Hepatocyte (in vitro differentiated cells): ENCODE results near the gene NLRP13. TPM values are rescaled to one million over a fixed set of nuclear protein-coding genes. Genes with fewer than 3 reads are reported as not detected.

ENCODE experiments used
- DNase-seq: peaks from one replicate; pipeline ENCODE4 v3.0.0-alpha.2; 2016; ENCODE audit warnings: low spot score
- H2AFZ ChIP-seq: fragments of 200-600 bp; sonication (generic); 2 replicates; pipeline ENCODE4 v1.6.0; 2016; ENCODE audit warnings: antibody characterized with exemption, mild to moderate bottlenecking
- H3K27ac ChIP-seq: fragments of 200-600 bp; sonication (generic); 2 replicates; pipeline ENCODE4 v1.5.1; 2016; ENCODE audit warnings: mild to moderate bottlenecking
- H3K27me3 ChIP-seq: fragments of 200-600 bp; sonication (generic); 2 replicates; pipeline ENCODE4 v1.6.1; 2016
- H3K36me3 ChIP-seq: fragments of 200-600 bp; sonication (generic); replicated peaks from 2 replicates; pipeline ENCODE4 v1.5.1; 2016; ENCODE audit warnings: low read depth; ENCODE audit not compliant: insufficient read depth
- H3K4me1 ChIP-seq: fragments of 200-600 bp; sonication (generic); 2 replicates; pipeline ENCODE4 v1.5.1; 2016; ENCODE audit warnings: mild to moderate bottlenecking, moderate library complexity; ENCODE audit not compliant: insufficient read depth
- H3K4me2 ChIP-seq: fragments of 200-600 bp; sonication (generic); 2 replicates; pipeline ENCODE4 v1.6.0; 2016
- H3K4me3 ChIP-seq: fragments of 200-600 bp; sonication (generic); 2 replicates; pipeline ENCODE4 v1.5.1; 2016; ENCODE audit warnings: mild to moderate bottlenecking
- H3K79me2 ChIP-seq: fragments of 200-600 bp; sonication (generic); 2 replicates; pipeline ENCODE4 v1.6.0; 2017; ENCODE audit warnings: mild to moderate bottlenecking
- H3K9me2 ChIP-seq: fragments of 200-600 bp; sonication (generic); replicated peaks from 2 replicates; pipeline ENCODE4 v1.6.0; 2017; ENCODE audit warnings: mild to moderate bottlenecking; ENCODE audit not compliant: insufficient read depth
- H3K9me3 ChIP-seq: fragments of 200-600 bp; sonication (generic); 2 replicates; pipeline ENCODE4 v1.5.1; 2016; ENCODE audit warnings: low read depth, mild to moderate bottlenecking
- H4K20me1 ChIP-seq: fragments of 200-600 bp; sonication (generic); 2 replicates; pipeline ENCODE4 v1.6.0; 2016; ENCODE audit warnings: mild to moderate bottlenecking; ENCODE audit not compliant: insufficient read depth, poor library complexity, severe bottlenecking
- EZH2 ChIP-seq: fragments of 200-600 bp; sonication (generic); IDR thresholded peaks from 2 replicates; pipeline ENCODE4 v1.6.1; 2016; ENCODE audit warnings: antibody characterized with exemption, mild to moderate bottlenecking, borderline replicate concordance
- EZH2phosphoT487 ChIP-seq: fragments of 200-600 bp; sonication (generic); IDR thresholded peaks from one replicate; pipeline ENCODE4 v1.6.1; 2018; ENCODE audit warnings: antibody characterized with exemption, mild to moderate bottlenecking, low read depth, moderate library complexity; ENCODE audit not compliant: unreplicated experiment, severe bottlenecking
- WGBS: methylation state at CpG from one replicate; pipeline ENCODE4 v1.1.6; 2016; ENCODE audit warnings: low lambda C conversion rate; ENCODE audit errors: missing lambda C conversion rate; 5-methylcytosine and 5-hydroxymethylcytosine counted together
- polyA plus RNA-seq: library from polyadenylated mRNA; unstranded; fragments of >200 nt; fragmentation: Nextera tagmentation; extraction: Ambion mirVana; gene quantifications from 2 replicates; pipeline ENCODE4 v1.2.1, GENCODE V29; 2016
- total RNA-seq: library from RNA; depleted of rRNA; stranded (reverse); fragments of >200 nt; gene quantifications from 2 replicates; pipeline ENCODE4 v1.2.3, GENCODE V29; 2014
- TF ChIP-seq, protein P1 (sequence below): fragments of 200-600 bp; sonication (generic); IDR thresholded peaks from 2 replicates; pipeline ENCODE4 v1.5.1; 2016; ENCODE audit warnings: antibody characterized with exemption, mild to moderate bottlenecking; ENCODE audit not compliant: poor library complexity

NLRP13 gene
- total and polyA plus RNA-seq, 2 experiments from 2014 or later = not detected

GRCh38 chr19:55867101-55867500 lies 65.0 kb downstream of the NLRP13 start:
- Histone ChIP-seq H3K79me2 (no peaks in the 10 kb centered on the region), H3K9me3 (no peaks in the 10 kb centered on the region), H3K4me3 (no peak overlapping the region), H2AFZ (no peak overlapping the region), H3K27me3 (no peaks in the 10 kb centered on the region), H3K9me2 (no peaks in the 10 kb centered on the region), H3K36me3 (no peaks in the 10 kb centered on the region), H4K20me1 (no peaks in the 10 kb centered on the region), H3K27ac (no peak overlapping the region), H3K4me2 (no peak overlapping the region), H3K4me1 (no peaks in the 10 kb centered on the region)
- DNase-seq = no peak
- WGBS = 89% methylated on average over 7 of the region's 7 CpGs
- TF ChIP-seq EZH2phosphoT487 (no peak), EZH2 (no peak)
- TF ChIP-seq, protein P1, sequence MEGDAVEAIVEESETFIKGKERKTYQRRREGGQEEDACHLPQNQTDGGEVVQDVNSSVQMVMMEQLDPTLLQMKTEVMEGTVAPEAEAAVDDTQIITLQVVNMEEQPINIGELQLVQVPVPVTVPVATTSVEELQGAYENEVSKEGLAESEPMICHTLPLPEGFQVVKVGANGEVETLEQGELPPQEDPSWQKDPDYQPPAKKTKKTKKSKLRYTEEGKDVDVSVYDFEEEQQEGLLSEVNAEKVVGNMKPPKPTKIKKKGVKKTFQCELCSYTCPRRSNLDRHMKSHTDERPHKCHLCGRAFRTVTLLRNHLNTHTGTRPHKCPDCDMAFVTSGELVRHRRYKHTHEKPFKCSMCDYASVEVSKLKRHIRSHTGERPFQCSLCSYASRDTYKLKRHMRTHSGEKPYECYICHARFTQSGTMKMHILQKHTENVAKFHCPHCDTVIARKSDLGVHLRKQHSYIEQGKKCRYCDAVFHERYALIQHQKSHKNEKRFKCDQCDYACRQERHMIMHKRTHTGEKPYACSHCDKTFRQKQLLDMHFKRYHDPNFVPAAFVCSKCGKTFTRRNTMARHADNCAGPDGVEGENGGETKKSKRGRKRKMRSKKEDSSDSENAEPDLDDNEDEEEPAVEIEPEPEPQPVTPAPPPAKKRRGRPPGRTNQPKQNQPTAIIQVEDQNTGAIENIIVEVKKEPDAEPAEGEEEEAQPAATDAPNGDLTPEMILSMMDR = no peak

DNA sequence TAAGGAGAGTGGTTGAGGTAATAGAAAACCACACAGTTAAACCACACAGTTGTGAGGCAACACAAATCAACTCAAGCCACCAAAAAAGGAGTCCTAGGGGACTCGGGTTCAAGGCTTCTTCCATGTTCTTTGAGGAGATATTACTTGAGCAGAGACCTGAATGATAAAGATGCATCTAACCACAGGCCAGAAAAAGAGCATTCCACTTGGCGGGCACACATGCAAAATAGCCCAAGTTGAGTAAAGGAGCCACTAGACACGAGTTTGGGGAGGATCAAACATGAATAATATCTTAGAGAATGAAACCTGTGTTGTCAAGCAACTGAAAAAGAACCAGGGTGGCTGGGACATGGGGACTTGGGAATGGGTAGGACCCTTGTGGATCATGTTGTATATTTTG lies 65.6 kb downstream of the NLRP13 start:
- H3K27ac ChIP-seq = no peak overlapping the region
- H4K20me1 ChIP-seq = no peaks in the 10 kb centered on the region
- no peak overlapping the region for H2AFZ ChIP-seq
- H3K36me3 ChIP-seq = no peaks in the 10 kb centered on the region
- H3K9me2 ChIP-seq = no peaks in the 10 kb centered on the region
- DNase-seq = no peak
- TF ChIP-seq, protein P1 = no peak
- TF ChIP-seq EZH2 (no peak), EZH2phosphoT487 (no peak)
- no peaks in the 10 kb centered on the region for H3K4me1 ChIP-seq
- no peaks in the 10 kb centered on the region for H3K9me3 ChIP-seq
- H3K27me3 ChIP-seq = no peaks in the 10 kb centered on the region
- no peak overlapping the region for H3K4me2 ChIP-seq
- WGBS = 39% methylated on average over 3 of the region's 3 CpGs
- H3K79me2 ChIP-seq = no peaks in the 10 kb centered on the region
- H3K4me3 ChIP-seq = no peak overlapping the region

DNA sequence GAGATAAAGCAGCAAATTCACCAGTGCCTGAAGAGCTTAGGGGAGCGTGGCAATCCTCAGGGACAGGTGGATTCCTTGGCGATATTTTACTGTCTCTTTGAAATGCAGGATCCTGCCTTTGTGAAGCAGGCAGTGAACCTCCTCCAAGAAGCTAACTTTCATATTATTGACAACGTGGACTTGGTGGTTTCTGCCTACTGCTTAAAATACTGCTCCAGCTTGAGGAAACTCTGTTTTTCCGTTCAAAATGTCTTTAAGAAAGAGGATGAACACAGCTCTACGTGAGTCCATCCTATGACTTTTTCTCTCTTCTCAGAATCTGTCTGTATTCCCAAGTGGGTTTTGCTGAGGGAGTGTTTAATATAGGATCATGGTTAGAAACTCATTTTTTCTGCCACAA lies 73.2 kb downstream of the NLRP13 start:
- Histone ChIP-seq H3K4me2 (no peak overlapping the region), H3K4me3 (no peak overlapping the region), H3K9me3 (peaks cover 4% of the 10 kb centered on the region), H3K79me2 (no peaks in the 10 kb centered on the region), H3K36me3 (no peaks in the 10 kb centered on the region), H3K9me2 (no peaks in the 10 kb centered on the region), H3K27ac (no peak overlapping the region), H3K27me3 (no peaks in the 10 kb centered on the region), H3K4me1 (no peaks in the 10 kb centered on the region), H4K20me1 (no peaks in the 10 kb centered on the region), H2AFZ (no peak overlapping the region)
- TF ChIP-seq EZH2phosphoT487 = no peak
- TF ChIP-seq EZH2 = no peak
- TF ChIP-seq, protein P1 = no peak
- 50% methylated on average over 5 of the region's 5 CpGs for WGBS
- no peak for DNase-seq

DNA sequence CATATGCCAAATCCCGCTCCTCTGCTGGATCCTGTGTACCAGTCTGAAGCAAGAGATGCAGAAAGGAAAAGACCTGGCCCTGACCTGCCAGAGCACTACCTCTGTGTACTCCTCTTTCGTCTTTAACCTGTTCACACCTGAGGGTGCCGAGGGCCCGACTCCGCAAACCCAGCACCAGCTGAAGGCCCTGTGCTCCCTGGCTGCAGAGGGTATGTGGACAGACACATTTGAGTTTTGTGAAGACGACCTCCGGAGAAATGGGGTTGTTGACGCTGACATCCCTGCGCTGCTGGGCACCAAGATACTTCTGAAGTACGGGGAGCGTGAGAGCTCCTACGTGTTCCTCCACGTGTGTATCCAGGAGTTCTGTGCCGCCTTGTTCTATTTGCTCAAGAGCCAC lies 73.7 kb downstream of the NLRP13 start:
- 83% methylated on average over 14 of the region's 14 CpGs for WGBS
- H3K9me3 ChIP-seq = peaks cover 4% of the 10 kb centered on the region
- no peak for TF ChIP-seq EZH2
- TF ChIP-seq, protein P1 = no peak
- TF ChIP-seq EZH2phosphoT487 = no peak
- H3K27me3 ChIP-seq = no peaks in the 10 kb centered on the region
- no peaks in the 10 kb centered on the region for H4K20me1 ChIP-seq
- DNase-seq = no peak
- no peaks in the 10 kb centered on the region for H3K36me3 ChIP-seq
- no peaks in the 10 kb centered on the region for H3K79me2 ChIP-seq
- no peaks in the 10 kb centered on the region for H3K4me1 ChIP-seq
- no peaks in the 10 kb centered on the region for H3K9me2 ChIP-seq
- no peak overlapping the region for H2AFZ ChIP-seq
- no peak overlapping the region for H3K4me3 ChIP-seq
- no peak overlapping the region for H3K27ac ChIP-seq
- no peak overlapping the region for H3K4me2 ChIP-seq
